Lower leg skin (tissue), 3 donors: ENCODE measurements around the gene PCCB.

Source experiments
- CTCF ChIP-seq, 3 donors: fragments of 450-650 bp; IDR thresholded peaks; one replicate each; pipeline ENCODE4 v1.5.1; 2016; ENCODE audit warnings: antibody characterized with exemption in 3 of 3, mild to moderate bottlenecking in 3 of 3, moderate library complexity in 2 of 3
- POLR2A ChIP-seq, 2 donors: fragments of 450-650 bp; IDR thresholded peaks; one replicate each; pipeline ENCODE4 v1.6.1; 2016 to 2017; ENCODE audit warnings: antibody characterized with exemption in 2 of 2, mild to moderate bottlenecking in 1 of 2, moderate library complexity in 1 of 2

- TF ChIP-seq CTCF (IDR thresholded peaks at IDR 0.05): no peak
- no peak for TF ChIP-seq POLR2A (IDR thresholded peaks at IDR 0.05)
Measured at GRCh38 chr3:136237103-136237502, 13.0 kb upstream of the PCCB start.
